Neural cell (in vitro differentiated cells): ENCODE data around the gene CNTN4. TPM values are rescaled to one million over a fixed set of nuclear protein-coding genes. Genes with fewer than 3 reads are reported as not detected.

Source experiments
- H2AFZ ChIP-seq: fragments of 200-600, 300-800 bp; sonication (generic), shearing (Covaris generic); 2 replicates; pipeline ENCODE4 v1.6.0; 2014; ENCODE audit warnings: low read depth, mild to moderate bottlenecking, antibody characterized with exemption, low read length, moderate library complexity
- H3F3A ChIP-seq: fragments of 200-600 bp; shearing (Covaris generic); 2 replicates; pipeline ENCODE4 v1.6.1; 2016; ENCODE audit warnings: mild to moderate bottlenecking, moderate library complexity, mixed read lengths, antibody characterized with exemption, low read length; ENCODE audit not compliant: insufficient read depth, poor library complexity, severe bottlenecking
- H3K27ac ChIP-seq: fragments of 200-600, 300-800 bp; sonication (generic), shearing (Covaris generic); 2 replicates; pipeline ENCODE4 v1.5.1; 2014; ENCODE audit warnings: mild to moderate bottlenecking, low read length, moderate library complexity
- H3K27me3 ChIP-seq: fragments of 300-800, 200-600 bp; sonication (generic), shearing (Covaris generic); 2 replicates; pipeline ENCODE4 v1.6.0; 2014; ENCODE audit warnings: mild to moderate bottlenecking, low read depth, low read length, moderate library complexity; ENCODE audit not compliant: insufficient read depth
- H3K36me3 ChIP-seq: fragments of 300-800, 200-600 bp; sonication (generic), shearing (Covaris generic); 2 replicates; pipeline ENCODE4 v1.5.1; 2014; ENCODE audit warnings: mild to moderate bottlenecking, antibody characterized with exemption, low read length, moderate library complexity; ENCODE audit not compliant: insufficient read depth
- H3K4me2 ChIP-seq: fragments of 300-800, 200-600 bp; sonication (generic), shearing (Covaris generic); 2 replicates; pipeline ENCODE4 v1.6.0; 2014; ENCODE audit warnings: mild to moderate bottlenecking, low read length
- H3K4me3 ChIP-seq: fragments of 300-800, 200-600 bp; sonication (generic), shearing (Covaris generic); 2 replicates; pipeline ENCODE4 v1.5.1; 2014; ENCODE audit warnings: mild to moderate bottlenecking, low read length, moderate library complexity
- H3K79me2 ChIP-seq: fragments of 200-600 bp; shearing (Covaris generic); replicated peaks from 2 replicates; pipeline ENCODE4 v1.6.0; 2014; ENCODE audit warnings: mild to moderate bottlenecking, low read length, moderate library complexity; ENCODE audit not compliant: insufficient read depth
- H3K9ac ChIP-seq: fragments of 300-800, 200-600 bp; sonication (generic), shearing (Covaris generic); 2 replicates; pipeline ENCODE4 v1.6.1; 2016; ENCODE audit warnings: mild to moderate bottlenecking, low read length, mixed read lengths
- H3K9me2 ChIP-seq: fragments of 200-600 bp; shearing (Covaris generic); 2 replicates; pipeline ENCODE4 v1.6.1; 2016; ENCODE audit warnings: mild to moderate bottlenecking, low read length, mixed read lengths; ENCODE audit not compliant: insufficient read depth
- H3K9me3 ChIP-seq: fragments of 200-600, 300-800 bp; sonication (generic), shearing (Covaris generic); 2 replicates; pipeline ENCODE4 v1.6.1; 2016; ENCODE audit warnings: mild to moderate bottlenecking, mixed run types, low read length, moderate library complexity, mixed read lengths
- H4K20me1 ChIP-seq: fragments of 200-600 bp; shearing (Covaris generic); 2 replicates; pipeline ENCODE4 v1.6.1; 2016; ENCODE audit warnings: mild to moderate bottlenecking, mixed run types; ENCODE audit not compliant: insufficient read depth
- EP300 ChIP-seq: fragments of 450-650 bp; conservative IDR thresholded peaks from 2 replicates; pipeline ENCODE4 v1.6.1; 2014; ENCODE audit warnings: antibody characterized with exemption, mild to moderate bottlenecking, moderate library complexity; ENCODE audit not compliant: poor library complexity, severe bottlenecking
- EZH2 ChIP-seq: fragments of 200-600, 300-800 bp; shearing (Covaris generic), sonication (generic); IDR thresholded peaks from 2 replicates; pipeline ENCODE4 v1.6.1; 2014; ENCODE audit warnings: antibody characterized with exemption, low read length, borderline replicate concordance, mild to moderate bottlenecking; ENCODE audit not compliant: insufficient read depth, poor library complexity, severe bottlenecking
- MXI1 ChIP-seq: fragments of 450-650 bp; conservative IDR thresholded peaks from 2 replicates; pipeline ENCODE4 v1.6.1; 2014; ENCODE audit warnings: antibody characterized with exemption, mild to moderate bottlenecking; ENCODE audit not compliant: poor library complexity, severe bottlenecking
- POLR2AphosphoS5 ChIP-seq: IDR thresholded peaks from 2 replicates; pipeline ENCODE4 v1.6.1; 2012
- RAD21 ChIP-seq: fragments of 450-650 bp; conservative IDR thresholded peaks from 2 replicates; pipeline ENCODE4 v1.6.1; 2014; ENCODE audit warnings: antibody characterized with exemption, mild to moderate bottlenecking, moderate library complexity
- REST ChIP-seq: IDR thresholded peaks from 2 replicates; pipeline ENCODE4 v1.6.1; 2012; ENCODE audit warnings: borderline replicate concordance
- SMC3 ChIP-seq: fragments of 450-650 bp; conservative IDR thresholded peaks from 2 replicates; pipeline ENCODE4 v1.6.1; 2014; ENCODE audit warnings: antibody characterized with exemption, mild to moderate bottlenecking, moderate library complexity; ENCODE audit not compliant: poor library complexity
- TAF1 ChIP-seq: IDR thresholded peaks from 2 replicates; pipeline ENCODE4 v1.6.1; 2012; ENCODE audit warnings: low read depth
- polyA plus RNA-seq: library from polyadenylated mRNA; depleted of rRNA; stranded (reverse); fragments of >200 nt; gene quantifications from 2 replicates; pipeline ENCODE4 v1.2.3, GENCODE V29; 2014
- TF ChIP-seq, protein P1 (sequence below): fragments of 450-650 bp; IDR thresholded peaks from 2 replicates; pipeline ENCODE4 v1.5.1; 2014; ENCODE audit warnings: antibody characterized with exemption, mild to moderate bottlenecking, moderate library complexity; ENCODE audit not compliant: poor library complexity, severe bottlenecking

The CNTN4 gene
- polyA plus RNA-seq, 1 donor from 2014 or later, result 10.6 TPM

DNA sequence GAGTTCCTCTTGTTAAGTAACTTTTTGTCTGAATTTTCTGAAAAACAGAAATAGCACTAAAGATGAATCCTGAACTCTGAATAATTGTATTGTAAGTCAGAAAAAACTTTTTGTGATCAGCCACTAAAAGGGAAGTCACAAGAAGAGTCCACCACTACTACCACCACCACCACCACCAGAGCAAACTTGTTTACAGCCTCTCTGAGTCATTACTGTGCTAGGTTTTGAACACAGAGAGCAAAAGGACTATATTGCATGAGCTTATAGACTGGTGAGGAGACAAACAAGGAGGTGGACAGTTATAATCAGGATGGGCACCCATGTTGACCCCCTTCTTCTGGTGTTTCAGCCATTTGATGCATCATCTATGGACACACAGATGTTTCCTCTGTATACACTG is 869.8 kb downstream of the CNTN4 start:
- Histone ChIP-seq H3K9ac (no peak overlapping the region), H3K79me2 (no peaks in the 10 kb centered on the region), H4K20me1 (no peaks in the 10 kb centered on the region), H3K27ac (no peak overlapping the region), H3K36me3 (no peaks in the 10 kb centered on the region), H3K27me3 (no peaks in the 10 kb centered on the region), H3K9me3 (no peaks in the 10 kb centered on the region), H3K9me2 (no peaks in the 10 kb centered on the region), H3K4me2 (no peak overlapping the region), H3K4me3 (no peak overlapping the region), H2AFZ (no peak overlapping the region), H3F3A (no peaks in the 10 kb centered on the region)
- TF ChIP-seq RAD21, result no peak
- TF ChIP-seq, protein P1, sequence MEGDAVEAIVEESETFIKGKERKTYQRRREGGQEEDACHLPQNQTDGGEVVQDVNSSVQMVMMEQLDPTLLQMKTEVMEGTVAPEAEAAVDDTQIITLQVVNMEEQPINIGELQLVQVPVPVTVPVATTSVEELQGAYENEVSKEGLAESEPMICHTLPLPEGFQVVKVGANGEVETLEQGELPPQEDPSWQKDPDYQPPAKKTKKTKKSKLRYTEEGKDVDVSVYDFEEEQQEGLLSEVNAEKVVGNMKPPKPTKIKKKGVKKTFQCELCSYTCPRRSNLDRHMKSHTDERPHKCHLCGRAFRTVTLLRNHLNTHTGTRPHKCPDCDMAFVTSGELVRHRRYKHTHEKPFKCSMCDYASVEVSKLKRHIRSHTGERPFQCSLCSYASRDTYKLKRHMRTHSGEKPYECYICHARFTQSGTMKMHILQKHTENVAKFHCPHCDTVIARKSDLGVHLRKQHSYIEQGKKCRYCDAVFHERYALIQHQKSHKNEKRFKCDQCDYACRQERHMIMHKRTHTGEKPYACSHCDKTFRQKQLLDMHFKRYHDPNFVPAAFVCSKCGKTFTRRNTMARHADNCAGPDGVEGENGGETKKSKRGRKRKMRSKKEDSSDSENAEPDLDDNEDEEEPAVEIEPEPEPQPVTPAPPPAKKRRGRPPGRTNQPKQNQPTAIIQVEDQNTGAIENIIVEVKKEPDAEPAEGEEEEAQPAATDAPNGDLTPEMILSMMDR, result no peak
- TF ChIP-seq REST, result no peak
- no peak for TF ChIP-seq POLR2AphosphoS5
- TF ChIP-seq TAF1, result no peak
- no peak for TF ChIP-seq MXI1
- TF ChIP-seq EZH2, result no peak
- no peak for TF ChIP-seq SMC3
- TF ChIP-seq EP300, result no peak

- H3K79me2 ChIP-seq, result no peaks in the 10 kb centered on the region
- H3K9ac ChIP-seq, result no peak overlapping the region
- TF ChIP-seq SMC3, result no peak
- no peak for TF ChIP-seq POLR2AphosphoS5
- no peak for TF ChIP-seq EP300
- no peak for TF ChIP-seq MXI1
- TF ChIP-seq EZH2, result no peak
- no peak for TF ChIP-seq REST
- TF ChIP-seq TAF1, result no peak
- TF ChIP-seq RAD21, result no peak
- TF ChIP-seq, protein P1, result no peak
- no peaks in the 10 kb centered on the region for H3K9me2 ChIP-seq
- no peaks in the 10 kb centered on the region for H3K9me3 ChIP-seq
- H2AFZ ChIP-seq, result no peak overlapping the region
- no peaks in the 10 kb centered on the region for H3K27me3 ChIP-seq
- H4K20me1 ChIP-seq, result no peaks in the 10 kb centered on the region
- no peaks in the 10 kb centered on the region for H3F3A ChIP-seq
- no peaks in the 10 kb centered on the region for H3K36me3 ChIP-seq
- H3K4me3 ChIP-seq, result no peak overlapping the region
- H3K4me2 ChIP-seq, result no peak overlapping the region
- H3K27ac ChIP-seq, result no peak overlapping the region
Measured at GRCh38 chr3:2976212-2976611, 877.5 kb downstream of the CNTN4 start.
